ENCODE measurements around the gene PRTN3.
"Not testable (repeated sequence)": the region's sequence is repeated elsewhere in the genome, so short reads cannot be mapped to it uniquely, and the experiment has no call there.

The PRTN3 gene

DNA sequence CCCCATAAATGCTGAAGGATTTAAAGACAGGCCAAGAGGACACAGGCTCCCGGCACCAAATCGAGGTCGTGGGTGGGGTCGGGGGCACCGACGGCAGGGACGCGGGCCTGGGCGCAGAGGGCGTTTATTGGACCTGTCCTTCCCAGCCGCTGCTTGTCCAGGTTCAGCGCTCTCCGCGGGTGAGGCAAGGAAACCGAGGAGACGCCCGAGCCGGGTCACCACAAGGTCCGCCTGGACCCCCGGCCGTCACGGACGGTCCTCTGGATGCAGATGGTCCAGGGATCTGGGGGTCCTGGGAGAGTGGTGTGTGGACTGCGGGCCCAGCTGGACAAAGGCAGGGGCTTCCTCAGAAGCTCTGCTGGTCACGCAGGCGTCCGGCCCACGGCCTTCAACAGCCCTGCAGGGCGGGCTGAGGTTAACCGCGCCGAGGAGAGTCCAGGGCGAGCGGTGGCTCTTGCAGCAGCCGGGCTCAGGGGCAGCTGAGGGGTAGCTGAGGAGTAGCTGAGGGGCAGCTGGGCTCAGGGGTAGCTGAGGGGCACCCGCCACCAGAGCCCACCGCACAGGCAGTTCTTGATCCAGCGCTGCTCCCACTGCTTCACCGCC is 27.2 kb downstream of the PRTN3 start:
- no peak for DNase-seq (ENCODE audit: low read depth)

DNA sequence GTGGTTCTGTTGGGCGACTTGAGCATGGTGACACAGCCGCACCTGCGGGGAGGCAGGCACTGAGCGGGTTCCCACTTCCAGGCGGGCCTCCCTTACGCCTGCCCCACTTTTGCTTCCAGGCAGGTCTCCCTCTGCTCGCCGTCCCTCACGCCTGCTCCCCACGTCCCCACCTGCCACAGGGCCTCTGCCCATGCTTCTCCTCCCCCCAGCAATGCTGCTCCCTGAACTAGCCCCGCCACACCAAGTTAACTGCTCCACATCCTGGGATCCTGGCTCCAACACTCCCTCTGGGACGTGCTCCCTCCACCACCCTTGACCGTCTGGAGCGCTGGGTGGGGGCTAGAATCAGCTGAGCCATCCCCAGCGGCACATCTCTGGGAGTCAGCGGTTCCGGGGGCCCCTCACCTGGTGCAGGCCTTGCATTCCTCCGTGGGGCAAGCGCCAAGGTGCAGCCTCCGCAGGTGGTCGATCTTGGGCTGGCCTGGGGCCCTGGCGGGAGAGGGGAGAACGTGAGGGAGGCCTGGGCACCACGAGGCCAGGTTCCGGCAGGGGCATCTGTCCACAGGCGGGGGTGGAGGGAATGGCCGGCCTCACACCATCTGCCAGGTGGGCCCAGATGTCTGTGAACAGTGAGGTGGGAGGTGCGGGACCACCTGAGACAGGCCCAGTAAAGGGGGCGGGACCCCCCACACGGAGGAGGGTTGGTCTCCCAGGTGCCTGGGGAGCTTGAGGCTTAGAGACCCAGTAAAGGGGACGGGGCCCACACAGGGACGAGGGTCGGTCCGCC is 27.9 kb downstream of the PRTN3 start:
- DNase-seq (ENCODE audit: low read depth) = no peak

DNA sequence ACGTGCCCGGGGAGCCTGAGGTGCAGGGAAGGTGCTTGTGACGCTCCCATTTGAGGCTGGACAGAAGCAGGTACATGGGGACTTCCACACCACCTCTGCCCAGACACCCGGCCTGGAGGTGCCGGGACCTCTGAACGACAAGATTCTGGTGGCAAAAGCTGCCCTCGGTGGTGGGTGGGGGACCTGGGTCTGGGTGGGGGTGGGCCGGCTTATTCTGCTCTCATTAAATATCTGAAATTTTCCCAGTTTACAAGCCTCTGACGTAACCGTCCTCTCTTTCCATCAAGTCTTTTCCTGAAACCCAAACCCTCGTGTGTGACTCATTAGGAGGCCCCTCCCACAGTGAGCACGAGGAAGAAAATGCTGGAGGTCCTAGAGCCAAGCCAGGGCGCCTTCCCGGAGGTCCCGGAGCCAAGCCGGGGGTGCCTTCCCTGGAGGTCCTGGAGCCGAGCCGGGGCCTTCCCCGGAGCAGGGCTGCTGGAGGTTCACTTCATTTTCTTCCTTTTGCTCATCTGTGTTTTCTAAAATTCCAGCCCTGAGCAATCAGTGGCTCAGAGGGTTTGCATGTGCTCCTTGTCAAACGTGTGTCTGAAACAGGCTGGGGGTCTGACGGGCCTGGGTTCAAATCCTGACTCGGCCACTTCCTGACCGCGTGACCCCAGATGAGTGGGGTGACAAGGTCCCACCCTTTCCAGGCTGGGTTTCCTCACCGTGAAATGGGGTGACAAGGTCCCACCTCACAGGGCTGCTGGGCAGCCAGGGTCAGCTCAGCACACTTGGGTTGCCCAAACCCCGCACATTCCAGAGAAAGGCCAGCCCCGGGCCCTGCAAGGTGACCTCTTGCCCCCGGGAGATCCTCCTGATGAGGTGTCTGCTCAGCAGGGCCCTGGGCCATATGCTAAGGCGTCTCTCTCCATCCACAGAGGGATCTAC is 28.7 kb downstream of the PRTN3 start:
- peak; percentile 93 for DNase-seq (ENCODE audit: low read depth)

DNA sequence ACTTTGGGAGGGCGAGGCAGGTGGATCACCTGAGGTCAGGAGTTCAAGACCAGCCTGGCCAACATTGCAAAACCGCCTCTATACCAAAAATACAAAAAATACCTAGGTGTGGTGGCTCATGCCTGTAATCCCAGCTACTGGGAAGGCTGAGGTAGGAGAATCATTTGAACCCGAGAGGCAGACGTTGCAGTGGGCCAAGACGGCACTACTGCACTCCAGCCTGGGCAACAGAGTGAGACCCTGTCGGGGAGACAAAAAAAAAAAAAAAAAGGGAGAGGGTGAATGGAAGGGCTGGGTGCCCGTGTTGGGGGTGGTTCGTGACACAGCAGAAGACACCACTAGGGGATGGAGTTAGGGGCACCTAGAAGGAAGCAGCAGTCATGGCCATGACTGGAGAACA is 29.5 kb downstream of the PRTN3 start:
- no peak for DNase-seq (ENCODE audit: low read depth)

DNA sequence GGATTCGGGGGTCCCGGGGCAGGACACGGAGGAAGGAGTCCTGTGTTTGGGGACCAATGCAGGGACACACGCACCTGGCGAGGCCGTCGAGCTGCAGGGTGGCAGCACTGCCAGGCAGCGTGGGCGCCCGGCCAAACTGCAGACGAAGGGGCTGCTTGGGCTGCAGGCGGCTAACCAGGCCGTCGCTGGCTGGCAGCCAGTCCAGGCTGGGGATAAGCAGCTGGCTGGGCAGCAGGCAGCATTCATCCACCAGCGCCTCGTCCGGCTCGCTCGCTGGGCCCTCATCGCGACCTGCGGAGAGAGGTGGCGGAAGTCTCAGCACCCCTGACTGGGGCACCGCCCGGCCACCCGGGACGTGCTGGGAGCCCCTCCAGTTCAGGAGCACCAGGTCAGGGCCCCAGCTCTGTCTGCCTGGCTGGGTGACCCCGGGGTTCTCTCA is 30.2 kb downstream of the PRTN3 start:
- no peak for DNase-seq (ENCODE audit: low read depth)

DNA sequence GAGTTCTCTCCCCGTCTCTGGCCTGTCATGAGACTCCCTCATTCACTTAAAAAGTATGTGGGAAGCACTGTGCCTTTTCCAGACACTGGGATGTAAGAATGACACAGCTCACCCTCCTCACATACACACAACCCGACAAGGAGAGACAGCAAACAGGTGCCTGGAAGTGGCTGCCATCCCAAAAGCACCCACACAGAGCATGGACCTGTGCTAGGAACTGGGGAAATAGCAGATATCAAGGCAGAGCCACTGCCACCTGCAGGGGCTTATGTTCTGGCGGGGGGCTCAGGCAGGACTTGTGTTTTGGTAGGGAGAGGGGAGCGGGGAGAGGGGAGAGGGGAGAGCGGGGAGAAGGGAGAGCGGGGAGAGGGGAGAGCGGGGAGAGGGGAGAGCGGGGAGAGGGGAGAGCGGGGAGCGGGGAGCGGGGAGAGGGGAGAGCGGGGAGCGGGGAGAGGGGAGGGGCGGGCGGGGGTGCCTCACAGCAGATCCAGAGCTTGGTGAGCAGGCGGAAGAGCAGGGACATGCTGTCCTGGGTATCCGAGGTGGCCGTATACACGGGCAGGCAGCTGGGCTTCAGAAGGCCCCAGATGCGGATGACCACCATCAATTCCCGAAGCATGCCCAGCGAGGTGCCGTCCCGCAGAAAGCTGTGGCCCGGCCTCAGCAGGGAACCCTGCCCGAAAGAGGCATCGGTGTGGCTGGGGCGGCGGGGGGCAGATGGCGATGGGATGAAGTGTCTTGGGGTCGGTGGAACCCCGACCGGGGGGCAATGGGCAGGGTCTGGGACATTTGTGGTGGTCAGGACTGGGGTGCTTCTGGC is 30.9 kb downstream of the PRTN3 start:
- no peak for DNase-seq (ENCODE audit: low read depth)

DNA sequence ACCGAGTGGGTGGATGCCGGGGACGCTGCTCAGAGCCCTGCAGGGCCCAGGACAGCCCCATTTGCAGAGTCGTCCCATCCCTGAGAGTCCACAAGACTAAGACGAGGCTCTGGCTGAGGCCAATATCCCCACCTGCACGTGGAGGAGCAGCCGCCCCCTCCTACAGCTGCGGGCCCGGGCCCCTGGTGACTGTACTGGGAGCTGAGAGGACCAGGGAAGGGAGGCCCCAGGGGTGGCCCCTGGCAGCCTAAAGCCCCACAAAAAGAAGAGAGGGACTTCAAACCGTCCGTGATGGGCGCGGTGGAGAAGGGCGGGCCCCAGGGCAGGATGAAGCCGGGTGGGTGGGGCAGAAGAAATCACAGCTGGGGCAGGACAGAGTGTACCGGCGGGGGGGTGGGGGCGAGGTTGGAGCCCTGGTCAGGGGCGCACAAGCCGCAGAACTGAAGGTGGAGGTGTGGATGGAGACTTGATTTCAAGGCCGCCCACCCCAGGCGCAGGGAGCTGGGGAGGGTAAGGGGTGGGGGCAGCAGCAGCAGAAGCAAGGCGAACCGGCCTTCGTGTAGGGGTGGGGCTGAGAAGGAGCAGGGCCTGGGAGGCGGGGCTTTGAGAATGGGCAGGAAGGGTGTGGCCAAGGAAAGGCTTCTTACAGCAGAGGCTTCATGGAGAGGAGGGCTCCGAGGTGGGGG is 31.6 kb downstream of the PRTN3 start:
- DNase-seq (ENCODE audit: low read depth) = no peak

DNA sequence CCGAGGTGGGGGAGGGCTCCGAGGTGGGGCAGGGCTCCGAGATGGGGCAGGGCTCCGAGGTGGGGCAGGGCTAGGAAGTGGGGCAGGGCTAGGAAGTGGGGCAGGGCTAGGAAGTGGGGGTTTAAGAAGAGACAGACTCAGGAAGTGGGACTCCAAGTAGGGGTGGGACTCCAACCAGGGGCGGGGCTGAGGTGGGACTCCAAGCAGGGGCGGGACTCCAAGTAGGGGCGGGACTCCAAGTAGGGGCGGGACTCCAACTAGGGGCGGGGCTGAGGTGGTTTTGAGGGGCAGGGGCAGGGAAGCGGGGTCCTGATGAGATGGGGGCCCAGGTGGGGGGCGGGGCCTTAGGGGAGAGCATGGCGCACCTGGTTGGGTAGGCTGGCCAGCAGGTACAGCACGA is 32.3 kb downstream of the PRTN3 start:
- no peak for DNase-seq (ENCODE audit: low read depth)

DNA sequence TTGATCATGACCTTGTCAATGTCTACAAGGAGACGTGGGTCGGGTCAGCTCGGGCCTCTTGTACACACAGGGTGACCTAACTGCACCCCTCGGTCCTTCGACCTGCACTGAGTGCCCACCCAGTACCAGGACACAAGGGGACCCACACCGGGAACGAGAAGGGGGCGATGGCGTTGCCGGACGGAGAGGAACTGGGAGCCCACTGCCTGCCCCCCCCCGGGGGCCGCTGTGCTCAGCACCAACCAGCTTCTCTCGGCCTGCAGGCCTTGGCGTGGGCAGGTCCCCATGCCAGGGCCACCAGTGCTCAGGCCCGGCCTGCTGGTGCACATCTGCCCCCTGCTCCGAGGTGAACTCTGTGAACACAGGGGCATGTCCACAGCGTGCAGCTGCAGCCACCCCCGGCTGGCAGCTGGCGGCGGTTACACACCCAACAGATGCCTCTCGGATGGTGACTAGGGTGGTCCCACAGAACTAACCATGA is 32.8 kb downstream of the PRTN3 start:
- DNase-seq (ENCODE audit: low read depth) = no peak

DNA sequence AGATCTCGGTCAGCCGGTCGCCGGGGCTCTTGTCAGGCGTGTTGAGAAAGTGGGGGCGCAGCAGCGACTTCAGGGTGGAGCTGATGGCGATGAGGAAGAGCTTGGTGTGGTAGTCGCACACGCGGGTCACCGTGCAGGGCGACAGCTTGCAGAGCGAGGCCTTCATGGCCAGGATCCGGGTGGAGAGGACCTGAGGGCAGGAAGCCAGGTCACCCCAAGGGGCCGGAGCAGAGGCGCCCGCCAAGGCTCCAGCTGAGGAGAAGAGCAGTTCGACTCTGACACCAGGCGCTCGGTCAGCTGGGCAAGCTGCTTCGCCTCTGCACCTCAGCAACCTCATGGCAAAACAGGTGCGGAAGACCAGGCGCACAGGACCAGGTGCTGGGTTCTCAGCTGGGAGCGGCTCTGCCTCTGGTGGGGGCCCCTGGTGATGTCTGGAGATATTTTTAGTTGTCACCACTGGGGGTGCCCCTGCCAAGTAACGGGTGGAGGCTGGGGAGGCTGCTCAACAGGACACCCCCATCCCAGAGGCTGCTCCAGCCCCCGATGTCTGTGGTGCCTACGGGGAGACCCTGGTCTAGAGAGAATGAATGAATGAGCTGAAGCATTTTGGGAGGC is 34.6 kb downstream of the PRTN3 start:
- no peak for DNase-seq (ENCODE audit: low read depth)

DNA sequence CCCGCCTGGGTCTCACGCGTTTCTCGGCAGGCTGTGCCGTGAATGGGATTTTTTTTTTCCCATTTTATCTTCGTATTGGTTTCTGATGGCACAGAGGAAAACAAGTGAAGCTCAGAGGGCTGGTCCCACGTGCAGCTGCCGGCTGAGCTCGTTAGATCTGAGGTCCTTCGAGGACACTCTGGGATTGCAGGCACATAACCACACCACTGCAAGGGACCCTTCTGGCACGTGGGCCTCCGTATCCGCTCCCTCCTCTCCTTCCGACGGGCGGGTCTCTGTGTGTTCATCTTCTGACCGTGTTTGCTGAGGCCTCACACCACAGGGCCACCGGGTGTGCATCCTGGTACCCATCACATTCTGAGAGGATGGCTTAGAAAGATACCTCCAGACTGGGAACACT is 35.3 kb downstream of the PRTN3 start:
- no peak for DNase-seq (ENCODE audit: low read depth)

DNA sequence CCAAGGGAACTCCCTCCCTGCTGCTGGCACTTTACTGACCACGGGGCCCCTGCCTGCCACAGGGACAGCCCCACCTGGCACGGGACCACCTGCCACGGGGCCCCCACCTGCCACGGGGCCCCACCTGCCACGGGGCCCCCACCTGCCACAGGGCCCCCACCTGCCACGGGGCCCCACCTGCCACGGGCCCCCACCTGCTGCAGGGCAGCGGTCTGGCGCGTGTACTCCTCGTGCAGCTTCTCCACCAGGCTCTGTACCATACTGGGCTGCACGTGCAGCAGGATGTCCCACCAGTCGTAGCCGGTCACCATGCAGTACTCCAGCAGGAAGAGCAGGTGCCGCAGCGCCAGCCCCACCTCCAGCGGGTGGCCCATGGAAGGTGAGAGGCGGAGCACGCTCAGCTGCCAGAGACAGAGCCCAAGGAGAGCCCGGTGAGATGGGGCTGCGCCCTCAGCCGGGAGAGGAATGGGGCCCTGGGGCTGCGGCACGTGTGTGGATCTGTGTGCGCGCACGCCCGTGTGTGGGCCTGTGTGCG is 36.0 kb downstream of the PRTN3 start:
- DNase-seq (ENCODE audit: low read depth) = no peak

DNA sequence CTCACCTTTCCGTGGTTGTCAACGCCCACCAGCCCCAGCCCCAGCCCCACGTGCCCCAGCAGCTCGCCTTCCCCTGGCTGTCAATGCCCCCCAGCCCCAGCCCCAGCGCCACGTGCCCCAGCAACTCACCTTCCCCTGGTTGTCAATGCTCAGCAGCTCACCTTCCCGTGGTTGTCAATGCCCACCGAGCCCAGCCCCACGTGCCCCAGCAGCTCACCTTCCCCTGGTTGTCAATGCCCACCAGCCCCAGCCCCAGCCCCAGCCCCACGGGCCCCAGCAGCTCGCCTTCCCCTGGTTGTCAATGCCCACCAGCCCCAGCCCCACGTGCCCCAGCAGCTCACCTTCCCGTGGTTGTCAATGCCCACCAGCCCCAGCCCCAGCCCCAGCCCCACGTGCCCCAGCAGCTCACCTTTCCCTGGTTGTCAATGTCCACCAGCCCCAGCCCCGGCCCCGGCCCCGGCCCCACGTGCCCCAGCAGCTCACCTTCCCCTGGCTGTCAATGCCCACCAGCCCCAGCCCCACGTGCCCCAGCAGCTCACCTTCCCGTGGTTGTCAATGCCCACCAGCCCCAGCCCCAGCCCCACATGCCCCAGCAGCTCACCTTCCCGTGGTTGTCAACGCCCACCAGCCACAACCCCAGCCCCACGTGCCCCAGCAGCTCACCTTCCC is 37.3 kb downstream of the PRTN3 start:
- DNase-seq (ENCODE audit: low read depth) = not testable (repeated sequence)

DNA sequence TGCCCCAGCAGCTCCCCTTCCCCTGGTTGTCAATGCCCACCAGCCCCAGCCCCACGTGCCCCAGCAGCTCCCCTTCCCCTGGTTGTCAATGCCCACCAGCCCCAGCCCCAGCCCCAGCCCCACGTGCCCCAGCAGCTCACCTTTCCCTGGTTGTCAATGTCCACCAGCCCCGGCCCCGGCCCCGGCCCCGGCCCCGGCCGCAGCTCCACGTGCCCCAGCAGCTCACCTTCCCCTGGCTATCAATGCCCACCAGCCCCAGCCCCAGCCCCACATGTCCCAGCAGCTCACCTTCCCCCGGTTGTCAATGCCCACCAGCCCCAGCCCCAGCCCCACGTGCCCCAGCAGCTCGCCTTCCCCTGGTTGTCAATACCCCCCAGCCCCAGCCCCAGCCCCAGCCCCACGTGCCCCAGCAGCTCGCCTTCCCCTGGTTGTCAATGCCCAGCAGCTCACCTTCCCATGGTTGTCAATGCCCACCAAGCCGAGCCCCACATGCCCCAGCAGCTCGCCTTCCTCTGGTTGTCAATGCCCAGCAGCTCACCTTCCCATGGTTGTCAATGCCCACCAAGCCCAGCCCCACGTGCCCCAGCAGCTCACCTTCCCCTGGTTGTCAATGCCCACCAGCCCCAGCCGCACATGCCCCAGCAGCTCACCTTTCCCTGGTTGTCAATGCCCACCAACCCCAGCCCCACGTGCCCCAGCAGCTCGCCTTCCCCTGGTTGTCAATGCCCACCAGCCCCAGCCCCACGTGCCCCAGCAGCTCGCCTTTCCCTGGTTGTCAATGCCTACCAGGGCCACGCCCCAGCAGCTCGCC is 38.2 kb downstream of the PRTN3 start:
- DNase-seq (ENCODE audit: low read depth) = not testable (repeated sequence)

DNA sequence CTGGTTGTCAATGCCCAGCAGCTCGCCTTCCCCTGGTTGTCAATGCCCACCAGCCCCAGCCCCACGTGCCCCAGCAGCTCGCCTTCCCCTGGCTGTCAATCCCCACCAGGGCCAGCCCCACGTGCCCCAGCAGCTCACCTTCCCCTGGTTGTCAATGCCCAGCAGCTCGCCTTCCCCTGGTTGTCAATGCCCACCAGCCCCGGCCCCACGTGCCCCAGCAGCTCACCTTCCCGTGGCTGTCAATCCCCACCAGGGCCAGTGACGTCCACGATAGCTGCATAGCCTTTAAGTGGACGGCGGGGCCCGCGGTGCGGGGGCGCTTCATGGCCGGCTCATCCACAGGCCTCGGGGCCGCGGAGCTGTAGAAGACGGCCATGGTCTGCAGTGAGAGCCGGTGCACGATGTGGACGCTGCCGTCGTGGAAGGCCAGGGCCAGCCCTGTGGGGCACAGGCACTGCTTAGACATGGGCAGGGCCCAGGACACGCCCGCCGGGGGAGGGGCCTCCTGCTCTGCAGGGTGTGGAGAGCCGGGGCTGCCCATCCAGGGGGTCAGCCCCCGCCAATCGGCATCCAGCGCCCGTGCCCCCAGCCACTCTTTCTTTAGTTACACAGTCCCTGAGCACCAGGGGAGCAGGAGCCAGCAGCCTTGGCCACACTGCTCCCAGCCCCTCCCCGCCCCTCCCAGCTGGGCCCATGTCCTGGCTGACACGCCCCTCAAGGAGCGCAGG is 39.1 kb downstream of the PRTN3 start:
- DNase-seq (ENCODE audit: low read depth) = no peak

DNA sequence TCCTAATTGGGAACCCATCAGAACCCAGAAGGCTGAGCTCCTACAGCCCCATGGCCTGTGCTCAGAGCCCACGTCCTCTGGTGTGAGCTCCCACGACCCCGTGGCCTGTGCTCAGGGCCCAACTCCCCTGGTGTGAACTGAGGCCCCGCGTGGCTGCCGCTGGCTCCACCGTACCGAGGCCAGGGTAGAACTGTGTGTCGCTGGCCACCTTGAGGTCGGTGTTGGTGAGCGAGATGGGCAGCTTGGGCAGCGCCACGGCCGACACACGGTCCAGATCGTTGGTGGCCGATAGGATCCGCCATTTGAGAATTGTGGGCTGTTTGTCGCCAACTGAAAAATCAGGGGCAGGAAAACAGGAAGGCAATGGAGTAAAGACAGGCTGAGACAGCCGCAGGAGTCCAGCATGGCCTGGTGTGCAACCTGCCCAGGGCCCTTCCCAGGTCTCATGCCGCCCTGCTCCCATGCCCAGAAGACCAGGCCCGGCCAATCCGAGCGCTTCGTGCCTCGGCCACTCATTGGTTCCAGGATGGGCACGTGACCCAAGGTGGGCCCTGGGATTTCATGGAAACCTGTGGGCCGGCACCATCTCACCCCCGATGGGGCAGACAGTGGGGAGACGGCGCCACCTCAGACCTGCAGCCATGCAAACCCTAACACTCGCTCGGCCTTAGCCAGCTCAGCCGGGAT is 40.7 kb downstream of the PRTN3 start:
- no peak for DNase-seq (ENCODE audit: low read depth)

DNA sequence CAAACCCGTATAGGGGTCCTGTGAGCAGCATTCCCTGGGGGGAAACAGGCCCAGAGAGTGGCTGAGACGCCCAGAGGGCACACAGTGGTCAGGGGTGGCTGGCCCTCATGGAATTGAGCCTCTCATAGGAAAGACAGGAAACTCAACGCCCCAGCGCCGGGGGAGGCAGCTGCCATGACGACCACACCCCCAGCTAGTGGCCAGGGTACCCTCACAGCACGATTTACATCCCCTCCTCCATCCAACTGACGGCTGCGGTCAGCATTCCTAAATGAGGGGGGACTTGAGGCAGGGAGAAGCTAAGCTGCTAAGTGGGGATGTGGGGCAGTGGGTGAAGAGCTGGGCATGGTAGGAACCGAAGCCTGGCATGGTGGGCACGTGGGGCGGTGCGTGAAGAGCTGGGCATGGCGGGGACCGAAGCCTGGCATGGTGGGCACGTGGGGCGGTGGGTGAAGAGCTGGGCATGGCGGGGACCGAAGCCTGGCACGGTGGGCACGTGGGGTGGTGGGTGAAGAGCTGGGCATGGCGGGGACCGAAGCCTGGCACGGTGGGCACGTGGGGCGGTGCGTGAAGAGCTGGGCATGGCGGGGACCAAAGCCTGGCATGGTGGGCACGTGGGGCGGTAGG is 42.2 kb downstream of the PRTN3 start:
- DNase-seq (ENCODE audit: low read depth) = no peak

Data from stromal cell of bone marrow (primary cell).